Measurements from ENCODE around the gene PTPRN2. TPM values are rescaled to one million over a fixed set of nuclear protein-coding genes. Genes with fewer than 3 reads are reported as not detected.

Gene PTPRN2
- total and polyA plus RNA-seq, 2 donors (not counting 3 experiments of a cell fraction or from before 2014, with no cell fraction given) = 0.62 to 0.88 TPM

- no peaks in the 10 kb centered on the region for H3K27me3 ChIP-seq (ENCODE audit: control insufficient read depth in 2 of 2, insufficient read depth in 2 of 2, low read length in 2 of 2)
- H3K4me1 ChIP-seq (ENCODE audit: control insufficient read depth, extremely low read depth, insufficient read depth, low read length) = no peaks in the 10 kb centered on the region
- FAIRE-seq (no peak), DNase-seq (ENCODE audit: low read depth, low spot score) (no peak)
- ChIA-PET POLR2A (no interaction called here), CTCF (no interaction called here)
- no peaks in the 10 kb centered on the region for H3K36me3 ChIP-seq (ENCODE audit: control insufficient read depth in 2 of 2, extremely low read depth in 1 of 2, insufficient read depth in 2 of 2, low read length in 2 of 2)
- intact Hi-C loops (cut with micrococcal nuclease) = no loop called here
- TF ChIP-seq JUN (IDR thresholded peaks at IDR 0.05; ENCODE audit: borderline replicate concordance, insufficient read depth, insufficient read length, low read depth) = no peak
- TF ChIP-seq FOS (IDR thresholded peaks at IDR 0.05; ENCODE audit: borderline replicate concordance, insufficient read depth, low read length) = no peak
- no peak for TF ChIP-seq POLR2AphosphoS5 (IDR thresholded peaks at IDR 0.05; ENCODE audit: insufficient read depth, low read depth, low read length)
- TF ChIP-seq GATA2 (IDR thresholded peaks at IDR 0.05; ENCODE audit: insufficient read depth, insufficient read length, low read depth, low read length) = no peak
- no peak for TF ChIP-seq EZH2 (IDR thresholded peaks at IDR 0.05; ENCODE audit: borderline replicate concordance, low read depth, low read length, severe bottlenecking)
- TF ChIP-seq MYC (IDR thresholded peaks at IDR 0.05; ENCODE audit: low read depth, low read length) = no peak
- no peak for TF ChIP-seq MAX (IDR thresholded peaks at IDR 0.05; ENCODE audit: insufficient read depth, insufficient read length)
- no peak for TF ChIP-seq CTCF (IDR thresholded peaks at IDR 0.05; ENCODE audit: extremely low read depth in 1 of 2, insufficient read depth in 1 of 2, low read depth in 1 of 2, low read length in 2 of 2)
- TF ChIP-seq POLR2A (IDR thresholded peaks at IDR 0.05; ENCODE audit: low read depth, low read length) = no peak
- BruUV-seq (replicated peaks) = no TSS peak
- H4K20me1 ChIP-seq (replicated peaks; ENCODE audit: control insufficient read depth, extremely low read depth, insufficient read depth, low read length) = no peaks in the 10 kb centered on the region
- H3K9ac ChIP-seq (replicated peaks; ENCODE audit: extremely low read depth, insufficient read depth, low read length) = no peak overlapping the region
- no peak overlapping the region for H2AFZ ChIP-seq (ENCODE audit: low read depth, low read length)
- H3K79me2 ChIP-seq (ENCODE audit: control insufficient read depth, insufficient read depth, low read length) = no peaks in the 10 kb centered on the region
- H3K4me2 ChIP-seq (ENCODE audit: insufficient read depth, low read length) = no peak overlapping the region
- no peak overlapping the region for H3K27ac ChIP-seq (ENCODE audit: insufficient read depth, low read depth, low read length)
- H3K4me3 ChIP-seq (replicated peaks in 1 of 3; ENCODE audit: insufficient read depth in 1 of 3, low read depth in 1 of 3, low read length in 3 of 3) = no peak overlapping the region
- no peaks in the 10 kb centered on the region for H3K9me1 ChIP-seq (replicated peaks; ENCODE audit: control insufficient read depth, extremely low read depth, insufficient read depth, low read length)
- H3K9me3 ChIP-seq (replicated peaks; ENCODE audit: control insufficient read depth, insufficient read depth, low read length) = no peaks in the 10 kb centered on the region
- dilution Hi-C loops (cut with MboI; ENCODE audit: extremely low pct_ligation_motif_present, low sequenced_read_pairs) = no loop called here
Measured at GRCh38 chr7:158602905-158603772, 15.5 kb upstream of the PTPRN2 start.

All from endothelial cell of umbilical vein (primary cell).